Activated CD4-positive, alpha-beta T cell treated with anti-CD3 and anti-CD28 coated beads, Interleukin-2, amount 50 U/mL, for 1 hour (primary cell): ENCODE measurements around the gene ZRSR2.

Experiments used
- DNase-seq: peaks from one replicate; pipeline ENCODE4 v3.0.0-alpha.2; 2020

The ZRSR2 gene

DNA sequence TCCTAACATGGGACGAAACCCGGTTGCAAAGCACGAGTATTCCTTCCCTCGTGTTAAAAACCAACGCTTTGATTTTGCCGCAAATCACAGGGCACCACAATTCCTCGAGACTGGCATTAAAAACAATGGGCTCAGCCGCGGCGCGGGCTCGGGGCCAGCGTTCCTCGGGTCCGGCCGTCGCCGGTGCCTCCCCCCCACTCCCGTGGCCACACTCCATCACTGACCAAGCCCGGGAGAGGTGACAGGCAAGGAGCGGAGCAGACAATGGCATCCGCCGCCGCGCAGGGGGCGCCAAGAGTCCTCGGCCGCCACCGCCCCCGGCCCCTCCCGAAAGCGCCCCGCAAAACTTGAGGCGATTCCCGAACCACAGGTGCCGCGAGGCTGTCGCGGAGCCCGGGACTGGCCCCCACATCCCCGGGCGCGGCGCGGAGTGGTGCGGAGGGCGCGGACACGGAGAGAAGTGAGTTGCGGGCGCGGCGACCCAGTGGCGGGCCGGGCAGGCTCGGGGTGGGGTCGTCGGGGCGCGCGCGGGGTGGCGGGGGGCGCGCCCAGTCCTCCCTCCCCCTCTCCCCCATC, 63.9 kb downstream of the ZRSR2 start:
- DNase-seq = peak; percentile 38

DNA sequence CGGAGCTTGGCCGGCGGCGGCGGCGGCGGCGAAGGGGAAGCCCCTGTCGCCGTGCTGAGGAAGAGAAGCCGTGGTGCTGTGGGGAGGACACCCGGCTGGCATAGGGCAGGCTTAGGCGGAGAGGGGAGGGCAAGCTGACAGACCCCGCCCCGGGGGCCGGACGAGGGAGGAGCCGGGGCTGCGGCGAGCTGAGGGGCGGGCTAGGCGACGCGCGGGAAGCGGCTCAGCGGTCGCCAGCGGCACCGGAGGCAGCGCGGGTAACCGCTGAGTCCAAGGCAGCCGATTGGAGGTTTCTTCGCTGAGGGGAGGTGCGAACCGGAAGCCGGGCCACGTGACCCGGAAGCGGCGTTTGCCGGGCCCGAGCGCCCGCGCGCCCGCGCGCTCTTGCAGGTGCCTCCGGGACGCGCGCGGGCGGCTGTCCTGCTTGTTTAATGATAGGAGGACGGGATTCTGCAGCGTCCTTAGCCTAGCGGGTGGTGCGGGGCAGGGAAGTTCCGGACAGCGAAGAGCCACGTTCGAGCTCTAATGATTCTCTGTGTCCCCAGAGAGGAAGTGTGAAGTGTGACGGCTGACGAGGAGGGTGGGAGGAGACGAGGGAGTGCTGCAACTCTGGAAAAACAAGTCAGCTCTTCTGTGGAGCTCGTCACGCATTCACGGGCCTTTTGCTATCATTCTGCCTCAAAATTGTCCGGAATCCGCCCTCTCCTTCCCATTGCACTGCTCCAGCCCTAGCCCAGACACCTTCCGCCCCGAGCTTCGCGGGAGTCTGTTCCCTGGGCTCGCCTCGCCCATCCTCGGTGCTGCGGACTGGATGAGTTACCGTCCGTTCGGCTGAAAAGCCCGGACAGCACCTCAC, 64.7 kb downstream of the ZRSR2 start, which contains the start of gene AP1S2:
AP1S2 (minus strand) TSS at position 102 of the 856 bp plus-strand sequence. CDS start 2,289 bp downstream, outside the sequence.
- DNase-seq = peak; percentile 87

- DNase-seq = no peak
These were observed 65.4 kb downstream of the ZRSR2 start for GRCh38 chrX:15855568-15856221.

DNA sequence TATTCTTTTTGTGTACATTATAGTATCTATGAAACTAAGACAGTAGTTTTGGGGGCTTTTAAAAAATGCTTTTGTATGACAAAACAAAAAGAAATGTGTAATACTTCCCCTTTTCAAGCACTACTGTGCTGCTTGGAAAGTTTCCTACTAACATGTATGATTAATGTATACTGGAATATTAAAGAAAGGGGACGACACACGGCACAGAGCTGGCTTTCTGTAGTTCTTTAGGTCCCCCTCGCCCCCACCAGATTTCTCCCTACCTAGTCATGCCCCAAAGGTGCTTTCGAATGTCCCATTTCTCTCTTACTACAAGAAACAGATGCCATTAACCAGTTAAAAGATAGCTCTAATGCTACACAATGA, 65.9 kb downstream of the ZRSR2 start:
- no peak for DNase-seq

DNA sequence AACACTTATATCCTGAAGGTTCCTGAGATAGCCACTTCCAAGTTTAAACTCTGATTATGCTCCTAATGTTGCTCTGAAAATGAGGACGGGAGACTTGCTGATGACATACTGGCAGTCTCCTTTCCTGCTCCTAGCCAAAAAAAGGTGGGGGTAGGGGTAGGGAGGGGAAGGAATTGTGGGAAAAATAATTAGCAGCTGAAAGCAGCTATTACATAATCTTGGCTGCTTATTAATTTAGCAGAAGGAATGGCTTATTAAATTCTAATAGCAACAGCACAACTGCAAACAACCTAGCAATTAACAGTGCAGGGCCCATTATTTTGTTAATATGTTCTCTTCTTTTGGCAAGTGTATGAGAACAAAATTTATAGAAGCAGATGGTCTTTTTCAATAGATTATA, 66.4 kb downstream of the ZRSR2 start:
- no peak for DNase-seq

DNA sequence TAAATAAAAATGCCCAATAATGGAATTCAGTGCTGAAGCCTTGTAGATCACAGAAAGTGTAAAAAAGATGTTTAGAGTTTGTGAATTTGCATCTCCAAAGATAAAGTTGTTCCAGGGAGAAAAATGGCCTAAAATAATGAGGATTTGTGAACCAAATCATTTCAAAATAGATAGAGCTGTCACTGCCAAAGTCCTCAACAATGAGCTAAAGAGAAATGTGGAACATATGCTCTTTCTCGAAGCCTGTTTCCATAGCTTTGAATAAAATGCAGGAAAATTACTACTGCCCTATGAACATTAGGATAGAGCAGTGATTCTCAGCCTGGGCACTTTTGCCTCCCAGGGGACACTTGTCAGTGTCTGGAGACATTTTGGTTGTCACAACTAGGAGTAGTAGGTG, 67.8 kb downstream of the ZRSR2 start:
- DNase-seq = no peak

DNA sequence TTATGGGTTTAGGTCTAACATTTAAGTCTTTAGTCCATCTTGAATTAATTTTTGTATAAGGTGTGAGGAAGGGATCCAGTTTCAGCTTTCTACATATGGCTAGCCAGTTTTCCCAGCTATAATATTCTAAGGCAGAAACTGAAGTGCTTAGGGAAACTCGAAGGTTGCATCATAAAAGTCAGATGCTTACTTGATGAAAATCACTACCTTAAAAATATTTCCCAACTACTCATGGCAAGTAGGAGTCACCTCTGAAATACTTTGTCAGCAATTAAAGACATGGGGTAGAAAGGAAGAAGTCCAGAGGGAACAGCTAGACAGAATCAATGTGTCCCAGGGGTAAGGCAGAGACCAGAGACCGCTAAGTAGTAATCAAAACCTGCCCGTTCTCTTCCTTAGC, 70.6 kb downstream of the ZRSR2 start:
- DNase-seq = no peak

DNA sequence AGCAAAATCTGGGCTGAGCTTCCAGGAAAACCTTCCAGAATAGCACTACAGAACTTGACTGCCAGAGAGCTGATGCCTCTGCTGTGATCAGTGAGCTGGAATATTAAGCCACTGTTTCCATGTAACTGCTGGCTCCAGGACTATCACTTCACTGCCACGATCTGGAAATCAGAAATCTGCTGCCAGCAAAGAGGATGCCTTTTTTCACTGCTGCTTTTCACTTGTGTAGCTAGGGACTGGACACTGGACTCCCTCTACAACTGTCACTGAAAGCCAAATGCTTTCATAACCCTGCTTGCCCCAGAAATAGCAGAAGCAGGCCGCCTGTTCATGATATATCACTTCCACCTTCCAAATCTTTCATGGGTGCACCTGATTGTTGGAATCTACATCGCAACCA, 73.7 kb downstream of the ZRSR2 start:
- no peak for DNase-seq

DNA sequence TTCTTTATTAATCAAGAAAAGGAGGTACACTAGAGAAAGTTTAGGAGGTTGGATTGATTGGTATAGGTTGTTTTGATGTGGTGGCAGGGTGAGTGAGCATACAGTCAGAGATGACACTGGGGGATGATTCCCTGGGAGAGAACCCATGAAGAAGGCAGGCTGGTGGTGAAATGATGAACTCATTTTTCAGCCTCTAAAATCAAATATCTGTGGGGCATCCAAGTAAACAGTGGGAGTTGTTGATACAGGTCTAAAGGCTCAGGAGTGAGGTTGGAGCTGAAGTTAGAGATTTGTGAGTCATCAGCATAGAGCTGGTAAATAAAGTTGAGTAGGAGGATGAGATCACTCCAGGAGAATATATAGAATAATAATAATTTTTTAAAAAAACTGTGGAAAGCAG, 74.3 kb downstream of the ZRSR2 start:
- DNase-seq = no peak

DNA sequence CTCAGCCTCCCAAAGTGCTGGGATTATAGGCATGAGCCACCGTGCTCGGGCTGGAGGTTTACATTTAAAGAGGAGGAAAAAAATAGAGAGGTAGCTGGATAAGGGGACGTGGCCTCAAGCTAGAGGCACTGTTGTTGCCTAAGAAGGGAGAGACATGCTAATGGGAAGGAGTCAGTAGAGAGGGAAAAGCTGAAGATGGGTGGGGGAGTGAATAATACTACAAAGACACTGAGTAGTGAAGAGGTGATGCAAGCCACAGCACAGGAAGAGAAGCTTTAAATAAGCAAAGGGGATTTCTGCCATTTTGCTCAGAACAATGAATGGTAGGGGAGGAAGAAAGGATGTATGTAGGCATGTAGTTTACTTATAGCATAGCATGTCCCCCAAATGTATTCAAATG, 75.9 kb downstream of the ZRSR2 start:
- DNase-seq = no peak

- DNase-seq = no peak
These were observed 79.4 kb downstream of the ZRSR2 start for GRCh38 chrX:15869695-15870094.

DNA sequence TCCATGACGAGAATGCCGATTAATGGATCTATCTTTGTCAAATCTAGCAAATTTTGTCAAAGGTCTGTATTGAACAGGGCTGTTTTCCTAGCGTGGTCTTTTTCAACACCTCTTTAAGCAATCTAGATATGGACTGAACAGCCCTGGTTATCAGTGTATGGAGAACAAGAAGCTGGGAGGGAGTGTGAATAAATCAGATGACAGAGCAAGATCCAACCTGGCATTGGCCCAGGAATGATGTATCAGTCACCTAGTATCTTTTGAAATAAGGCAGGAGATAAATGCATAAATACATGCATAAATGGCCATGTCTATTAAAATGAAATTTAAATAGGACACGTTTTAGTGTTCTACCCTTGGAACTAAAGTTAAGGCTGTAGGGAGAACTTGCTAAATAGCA, 80.0 kb downstream of the ZRSR2 start:
- no peak for DNase-seq
